Measurements from ENCODE around the gene TICAM1. TPM values are rescaled to one million over a fixed set of nuclear protein-coding genes. Genes with fewer than 3 reads are reported as not detected.

Gene TICAM1
- total RNA-seq, 4 donors from 2014 or later: 16.5 to 28.3 (median 20.3) TPM

- DNase-seq (ENCODE audit: low spot score in 2 of 2): no peak
- Histone ChIP-seq H3K36me3 (no peaks in the 10 kb centered on the region), H3K4me3 (no peak overlapping the region), H3K27ac (no peak overlapping the region), H3K9me3 (no peaks in the 10 kb centered on the region), H3K27me3 (peaks cover 14% of the 10 kb centered on the region), H3K4me1 (no peaks in the 10 kb centered on the region)
- WGBS: 68% methylated on average over 5 of the region's 5 CpGs
- TF ChIP-seq EP300 (IDR thresholded peaks at IDR 0.05) (no peak), POLR2AphosphoS5 (IDR thresholded peaks at IDR 0.05) (no peak), CTCF (IDR thresholded peaks at IDR 0.05) (no peak), POLR2A (IDR thresholded peaks at IDR 0.05) (no peak)
Measured at GRCh38 chr19:4775627-4776152, 55.8 kb downstream of the TICAM1 start.

- WGBS: 59% methylated on average over 3 of the region's 3 CpGs
- DNase-seq (ENCODE audit: low spot score in 2 of 2): no peak
- Histone ChIP-seq H3K4me1 (no peaks in the 10 kb centered on the region), H3K36me3 (no peaks in the 10 kb centered on the region), H3K4me3 (no peak overlapping the region), H3K27ac (no peak overlapping the region), H3K27me3 (peaks cover 14% of the 10 kb centered on the region), H3K9me3 (no peaks in the 10 kb centered on the region)
- no peak for TF ChIP-seq EP300 (IDR thresholded peaks at IDR 0.05)
- TF ChIP-seq CTCF (IDR thresholded peaks at IDR 0.05): no peak
- no peak for TF ChIP-seq POLR2AphosphoS5 (IDR thresholded peaks at IDR 0.05)
- TF ChIP-seq POLR2A (IDR thresholded peaks at IDR 0.05): no peak
Measured at GRCh38 chr19:4774136-4774535, 57.4 kb downstream of the TICAM1 start.

- H3K27ac ChIP-seq: no peak overlapping the region
- no peak for TF ChIP-seq EP300 (IDR thresholded peaks at IDR 0.05)
- TF ChIP-seq POLR2AphosphoS5 (IDR thresholded peaks at IDR 0.05): no peak
- no peak for TF ChIP-seq POLR2A (IDR thresholded peaks at IDR 0.05)
- no peak for TF ChIP-seq CTCF (IDR thresholded peaks at IDR 0.05)
- H3K4me1 ChIP-seq: no peaks in the 10 kb centered on the region
- no peak for DNase-seq (ENCODE audit: low spot score in 2 of 2)
- H3K36me3 ChIP-seq: no peaks in the 10 kb centered on the region
- H3K27me3 ChIP-seq: peaks cover 14% of the 10 kb centered on the region
- H3K9me3 ChIP-seq: no peaks in the 10 kb centered on the region
- H3K4me3 ChIP-seq: no peak overlapping the region
- WGBS: 64% methylated on average over 9 of the region's 9 CpGs
Measured at GRCh38 chr19:4773047-4773640, 58.4 kb downstream of the TICAM1 start.

GRCh38 chr19:4772566-4772965 is 58.9 kb downstream of the TICAM1 start:
- H3K4me3 ChIP-seq: no peak overlapping the region
- WGBS: 62% methylated on average over 2 of the region's 2 CpGs
- no peak for DNase-seq (ENCODE audit: low spot score in 2 of 2)
- no peaks in the 10 kb centered on the region for H3K36me3 ChIP-seq
- TF ChIP-seq POLR2AphosphoS5 (IDR thresholded peaks at IDR 0.05): no peak
- TF ChIP-seq POLR2A (IDR thresholded peaks at IDR 0.05): no peak
- no peak for TF ChIP-seq CTCF (IDR thresholded peaks at IDR 0.05)
- no peak for TF ChIP-seq EP300 (IDR thresholded peaks at IDR 0.05)
- no peak overlapping the region for H3K27ac ChIP-seq
- no peaks in the 10 kb centered on the region for H3K4me1 ChIP-seq
- H3K9me3 ChIP-seq: no peaks in the 10 kb centered on the region
- H3K27me3 ChIP-seq: peaks cover 14% of the 10 kb centered on the region

GRCh38 chr19:4768934-4769777 is 62.4 kb downstream of the TICAM1 start:
- no peak overlapping the region for H3K27ac ChIP-seq
- H3K4me1 ChIP-seq: no peaks in the 10 kb centered on the region
- DNase-seq (ENCODE audit: low spot score in 2 of 2): peak; percentile 85 to 86
- H3K9me3 ChIP-seq: no peaks in the 10 kb centered on the region
- 7% methylated on average over 35 of the region's 37 CpGs for WGBS
- H3K4me3 ChIP-seq: no peak overlapping the region
- no peaks in the 10 kb centered on the region for H3K36me3 ChIP-seq
- H3K27me3 ChIP-seq: peaks cover 7% of the 10 kb centered on the region
- TF ChIP-seq POLR2AphosphoS5 (IDR thresholded peaks at IDR 0.05) (peak in 2 of 3 donors; percentile 29 to 97), EP300 (IDR thresholded peaks at IDR 0.05) (no peak)

Other genes with a start within 250 kb of the TICAM1 start
- 1 to 10 TPM; 4.8 to 8.3 (median 7.0) TPM for gene TNFAIP8L1, start 192.2 kb downstream of the TICAM1 start, total RNA-seq
- 10 to 100 TPM; 17.5 to 43.6 (median 28.3) TPM for gene MYDGF, start 161.4 kb downstream of the TICAM1 start, total RNA-seq
- 100 to 1,000 TPM in 2 of 4 donors, 10 to 100 TPM in 2; 51.2 to 126 (median 84.1) TPM for gene DPP9, start 107.9 kb downstream of the TICAM1 start, total RNA-seq
- 10 to 100 TPM; 29.6 to 51.8 (median 41.1) TPM for gene FEM1A, start 40.0 kb downstream of the TICAM1 start, total RNA-seq
- gene PLIN3, start 36.0 kb upstream of the TICAM1 start, total RNA-seq: 10 to 100 TPM; 52.4 to 74.9 (median 65.5) TPM
- gene ARRDC5, start 71.2 kb upstream of the TICAM1 start, total RNA-seq: under 1 TPM in 1 of 4 donors, not detected in 3; 0.48 TPM
- 1 to 10 TPM in 3 of 4 donors, under 1 TPM in 1; 0.40 to 3.7 (median 2.8) TPM for gene UHRF1, start 77.8 kb upstream of the TICAM1 start, total RNA-seq
- 10 to 100 TPM; 34.2 to 82.7 (median 48.7) TPM for gene KDM4B, start 137.4 kb upstream of the TICAM1 start, total RNA-seq

All from suprapubic skin (tissue), 4 donors.